HFF-Myc (cell line): ENCODE measurements around the gene DOCK1.
A peak's percentile ranks its signal among the peaks of the same experiment; 100 is the strongest.

Experiments
- DNase-seq: peaks from one replicate; pipeline ENCODE4 v3.0.0-alpha.2; 2011; ENCODE audit warnings: low read depth; ENCODE audit errors: extremely low read depth
- H3K4me3 ChIP-seq: replicated peaks from 2 replicates; pipeline ENCODE4 v1.5.1; 2011; ENCODE audit warnings: low read depth, mild to moderate bottlenecking, control low read depth, low read length
- CTCF ChIP-seq: IDR thresholded peaks from 2 replicates; pipeline ENCODE4 v1.5.1; 2012; ENCODE audit warnings: mild to moderate bottlenecking, low read depth, low read length, control low read depth; ENCODE audit errors: missing control alignments

Gene DOCK1

GRCh38 chr10:127194599-127194998, 289.4 kb downstream of the DOCK1 start:
- DNase-seq, result no peak
- no peak overlapping the region for H3K4me3 ChIP-seq

GRCh38 chr10:127195041-127195506, 289.8 kb downstream of the DOCK1 start:
- DNase-seq, result no peak
- peak overlapping the region; percentile 52 for H3K4me3 ChIP-seq
- TF ChIP-seq CTCF, result no peak

More at GRCh38 chr10:127194599-127194998, 289.4 kb downstream of the DOCK1 start:
- no peak for TF ChIP-seq CTCF

GRCh38 chr10:127195571-127196281, 290.5 kb downstream of the DOCK1 start:
- no peak for TF ChIP-seq CTCF
- H3K4me3 ChIP-seq, result peak overlapping the region; percentile 52
- no peak for DNase-seq

GRCh38 chr10:127196282-127197153, 291.3 kb downstream of the DOCK1 start, which contains the start of gene INSYN2A:
TSS of gene INSYN2A (minus strand) at chr10:127196591. CDS start at chr10:127176395, 20,196 bp downstream.
- no peak for DNase-seq
- peak; percentile 53 for TF ChIP-seq CTCF
- peak within 1 kb of the TSS; percentile 52 for H3K4me3 ChIP-seq

- TF ChIP-seq CTCF, result no peak
- peak overlapping the region; percentile 52 for H3K4me3 ChIP-seq
- no peak for DNase-seq
Observed at GRCh38 chr10:127197154-127197432, 291.9 kb downstream of the DOCK1 start.

- no peak for TF ChIP-seq CTCF
- no peak for DNase-seq
- H3K4me3 ChIP-seq, result no peak overlapping the region
Observed at GRCh38 chr10:127198307-127198706, 293.1 kb downstream of the DOCK1 start.
